ENCODE data around the gene GALNTL6. TPM values are rescaled to one million over a fixed set of nuclear protein-coding genes. Genes with fewer than 3 reads are reported as not detected.
A peak's percentile ranks its signal among the peaks of the same experiment; 100 is the strongest.

The GALNTL6 gene
- total and polyA plus RNA-seq, 2 of the 4 experiments (the other 2 are of a cell fraction), result under 0.01 TPM; not detected in 1

- no peaks in the 10 kb centered on the region for H3K27me3 ChIP-seq (ENCODE audit: control insufficient read depth, insufficient read depth, low read length)
- H3K27ac ChIP-seq (ENCODE audit: insufficient read depth, low read length), result no peak overlapping the region
- H3K18ac ChIP-seq (ENCODE audit: low read depth, low read length), result no peak overlapping the region
- no peak overlapping the region for H3K4ac ChIP-seq (ENCODE audit: low read depth, low read length)
- H2AFZ ChIP-seq (replicated peaks; ENCODE audit: low read length, poor library complexity), result no peak overlapping the region
- intact Hi-C loops (cut with micrococcal nuclease) (no loop called here), dilution Hi-C loops (cut with HindIII; ENCODE audit: low sequenced_read_pairs, unreplicated experiment) (no loop called here), in situ Hi-C loops (cut with MboI; ENCODE audit: low sequenced_read_pairs) (no loop called here)
- H3K4me1 ChIP-seq (ENCODE audit: control insufficient read depth, insufficient read depth, low read length), result no peaks in the 10 kb centered on the region
- no peaks in the 10 kb centered on the region for H4K20me1 ChIP-seq (ENCODE audit: insufficient read depth, low read length)
- no TSS peak for BruUV-seq (replicated peaks)
- no peak overlapping the region for H3K23ac ChIP-seq (ENCODE audit: low read depth, low read length)
- H3K9me1 ChIP-seq (ENCODE audit: insufficient read depth, low read length), result no peaks in the 10 kb centered on the region
- H3K14ac ChIP-seq (replicated peaks; ENCODE audit: low read depth, low read length), result no peak overlapping the region
- no peaks in the 10 kb centered on the region for H3K79me1 ChIP-seq (ENCODE audit: low read depth in 1 of 2, low read length in 2 of 2)
- no peak overlapping the region for H2BK120ac ChIP-seq (ENCODE audit: low read depth, low read length)
- no peak overlapping the region for H3K9ac ChIP-seq (ENCODE audit: low read depth, low read length)
- no peak for TF ChIP-seq POLR2A (IDR thresholded peaks at IDR 0.05; ENCODE audit: low read depth, low read length)
- TF ChIP-seq, protein P1, sequence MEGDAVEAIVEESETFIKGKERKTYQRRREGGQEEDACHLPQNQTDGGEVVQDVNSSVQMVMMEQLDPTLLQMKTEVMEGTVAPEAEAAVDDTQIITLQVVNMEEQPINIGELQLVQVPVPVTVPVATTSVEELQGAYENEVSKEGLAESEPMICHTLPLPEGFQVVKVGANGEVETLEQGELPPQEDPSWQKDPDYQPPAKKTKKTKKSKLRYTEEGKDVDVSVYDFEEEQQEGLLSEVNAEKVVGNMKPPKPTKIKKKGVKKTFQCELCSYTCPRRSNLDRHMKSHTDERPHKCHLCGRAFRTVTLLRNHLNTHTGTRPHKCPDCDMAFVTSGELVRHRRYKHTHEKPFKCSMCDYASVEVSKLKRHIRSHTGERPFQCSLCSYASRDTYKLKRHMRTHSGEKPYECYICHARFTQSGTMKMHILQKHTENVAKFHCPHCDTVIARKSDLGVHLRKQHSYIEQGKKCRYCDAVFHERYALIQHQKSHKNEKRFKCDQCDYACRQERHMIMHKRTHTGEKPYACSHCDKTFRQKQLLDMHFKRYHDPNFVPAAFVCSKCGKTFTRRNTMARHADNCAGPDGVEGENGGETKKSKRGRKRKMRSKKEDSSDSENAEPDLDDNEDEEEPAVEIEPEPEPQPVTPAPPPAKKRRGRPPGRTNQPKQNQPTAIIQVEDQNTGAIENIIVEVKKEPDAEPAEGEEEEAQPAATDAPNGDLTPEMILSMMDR (conservative IDR thresholded peaks at IDR 0.05; ENCODE audit: low read depth, low read length), result no peak
- TF ChIP-seq CHD1 (IDR thresholded peaks at IDR 0.05; ENCODE audit: low read depth, low read length), result no peak
- TF ChIP-seq MAFK (IDR thresholded peaks at IDR 0.05; ENCODE audit: low read depth, low read length), result no peak
- no peak for TF ChIP-seq MXI1 (IDR thresholded peaks at IDR 0.05; ENCODE audit: borderline replicate concordance, low read depth, low read length)
- no peak for TF ChIP-seq FOS (IDR thresholded peaks at IDR 0.05; ENCODE audit: low read depth, low read length)
- no peak for TF ChIP-seq CEBPB (IDR thresholded peaks at IDR 0.05; ENCODE audit: low read depth, low read length)
- no peak for TF ChIP-seq ELK1 (IDR thresholded peaks at IDR 0.05; ENCODE audit: borderline replicate concordance, low read depth, low read length)
- no peak for TF ChIP-seq BHLHE40 (IDR thresholded peaks at IDR 0.05; ENCODE audit: low read depth, low read length)
- TF ChIP-seq MAZ (IDR thresholded peaks at IDR 0.05; ENCODE audit: borderline replicate concordance, low read depth, low read length), result no peak
- no peak for TF ChIP-seq SMC3 (IDR thresholded peaks at IDR 0.05; ENCODE audit: low read depth, low read length)
- no peak for TF ChIP-seq RCOR1 (IDR thresholded peaks at IDR 0.05; ENCODE audit: insufficient replicate concordance, low read length)
- no peak for TF ChIP-seq NFE2L2 (IDR thresholded peaks at IDR 0.05; ENCODE audit: low read depth, low read length)
- TF ChIP-seq USF2 (IDR thresholded peaks at IDR 0.05; ENCODE audit: low read depth, low read length), result no peak
- no peak for TF ChIP-seq RFX5 (IDR thresholded peaks at IDR 0.05; ENCODE audit: low read depth, low read length)
- TF ChIP-seq RAD21 (IDR thresholded peaks at IDR 0.05; ENCODE audit: low read length), result no peak
- no peak overlapping the region for H2BK15ac ChIP-seq (ENCODE audit: low read depth, low read length)
- H4K8ac ChIP-seq (ENCODE audit: low read depth in 2 of 2, low read length in 2 of 2), result no peak overlapping the region
- no peak overlapping the region for H4K5ac ChIP-seq (ENCODE audit: low read depth, low read length)
- H2BK20ac ChIP-seq (ENCODE audit: low read depth, low read length), result no peak overlapping the region
- H3K36me3 ChIP-seq (ENCODE audit: control insufficient read depth, insufficient read depth, low read length), result no peaks in the 10 kb centered on the region
- no peak overlapping the region for H3K56ac ChIP-seq (ENCODE audit: extremely low read depth, insufficient read depth, low read length)
- H4K91ac ChIP-seq (ENCODE audit: insufficient read depth, low read depth, low read length), result no peak overlapping the region
- no peak overlapping the region for H3K4me3 ChIP-seq (ENCODE audit: insufficient read depth, low read depth, low read length)
- no peak overlapping the region for H2BK5ac ChIP-seq (ENCODE audit: low read depth, low read length, poor library complexity, severe bottlenecking)
- H3K4me2 ChIP-seq (ENCODE audit: low read depth, low read length), result no peak overlapping the region
- ATAC-seq (ENCODE audit: low read depth), result peak; percentile 29; the same call in 1 of the 2 replicates
- CTCF ChIA-PET, result no interaction called here
- peak; percentile 41 for DNase-seq
- no peak overlapping the region for H2AK9ac ChIP-seq (replicated peaks; ENCODE audit: low read depth, low read length, poor library complexity)
- WGBS, 2 experiments (ENCODE audit: extremely low coverage in 2 of 2, insufficient read length in 1 of 2), result 40% methylated on average over 1 of the region's 7 CpGs; no CpG with 5 or more reads in 1 of the 2 experiments
- H2AK5ac ChIP-seq (ENCODE audit: low read depth, low read length), result no peak overlapping the region
- H3K9me3 ChIP-seq (ENCODE audit: control insufficient read depth, insufficient read depth, low read length), result no peaks in the 10 kb centered on the region
- POLR2A ChIA-PET (ENCODE audit: unreplicated experiment), result no interaction called here
Measured at GRCh38 chr4:172515266-172515879, 702.2 kb downstream of the GALNTL6 start.
